OCI-LY7 (cell line): ENCODE data around the gene NFATC2IP. TPM values are rescaled to one million over a fixed set of nuclear protein-coding genes. Genes with fewer than 3 reads are reported as not detected.

Experiments used
- BruUV-seq: library from RNA; stranded (reverse); fragments of 400-500 nt; replicated peaks from 2 replicates; lab custom pipeline; 2021; lab: Mats Ljungman, UMichigan
- CTCF ChIA-PET: fragments of 300-600 bp; sonication (Branson Sonifier 250); formaldehyde crosslinking; loops from one replicate; lab custom pipeline; 2022; ENCODE audit warnings: antibody characterized with exemption; ENCODE audit not compliant: unreplicated experiment; lab: Charles Lee
- POLR2A ChIA-PET: fragments of 300-600 bp; sonication (Branson Sonifier 250); formaldehyde crosslinking; loops from one replicate; lab custom pipeline; 2022; ENCODE audit warnings: antibody characterized with exemption; lab: Charles Lee
- DNase-seq: peaks from one replicate; pipeline ENCODE4 v3.0.0-alpha.2; 2015; ENCODE audit warnings: low spot score
- H2AFZ ChIP-seq: fragments of 200-600 bp; sonication (generic), shearing (Covaris generic); 2 replicates; pipeline ENCODE4 v1.6.1; 2014; ENCODE audit warnings: mild to moderate bottlenecking, antibody characterized with exemption, low read length, moderate library complexity
- H3K27ac ChIP-seq: fragments of 200-600 bp; sonication (generic); 2 replicates; pipeline ENCODE4 v1.5.1; 2014; ENCODE audit warnings: mixed run types, low read depth, mild to moderate bottlenecking, moderate library complexity, low read length, inconsistent platforms; ENCODE audit not compliant: poor library complexity, severe bottlenecking
- H3K36me3 ChIP-seq: fragments of 200-600 bp; sonication (generic); 2 replicates; pipeline ENCODE4 v1.6.1; 2014; ENCODE audit warnings: mild to moderate bottlenecking, antibody characterized with exemption, low read length, moderate library complexity, mixed read lengths; ENCODE audit not compliant: insufficient read depth
- H3K4me1 ChIP-seq: fragments of 200-600 bp; sonication (generic); 2 replicates; pipeline ENCODE4 v1.5.1; 2014; ENCODE audit warnings: mild to moderate bottlenecking, low read length; ENCODE audit not compliant: insufficient read depth, poor library complexity, severe bottlenecking
- H3K4me2 ChIP-seq: fragments of 200-600 bp; sonication (generic); 2 replicates; pipeline ENCODE4 v1.6.1; 2014; ENCODE audit warnings: mild to moderate bottlenecking, low read length
- H3K4me3 ChIP-seq: fragments of 200-600 bp; sonication (generic); 2 replicates; pipeline ENCODE4 v1.5.1; 2014; ENCODE audit warnings: mild to moderate bottlenecking, low read depth, low read length; ENCODE audit not compliant: poor library complexity, severe bottlenecking
- H3K79me2 ChIP-seq: fragments of 200-600 bp; sonication (generic); 2 replicates; pipeline ENCODE4 v1.6.1; 2016; ENCODE audit warnings: low read depth, mild to moderate bottlenecking, low read length, moderate library complexity, mixed read lengths; ENCODE audit not compliant: insufficient read depth
- H3K9me2 ChIP-seq: fragments of 200-600 bp; sonication (generic); 2 replicates; pipeline ENCODE4 v1.6.1; 2016; ENCODE audit warnings: mild to moderate bottlenecking, low read length, mixed read lengths; ENCODE audit not compliant: insufficient read depth
- H3K9me3 ChIP-seq: fragments of 200-600 bp; sonication (generic); 2 replicates; pipeline ENCODE4 v1.6.1; 2014; ENCODE audit warnings: mild to moderate bottlenecking, mixed run types, low read length, mixed read lengths
- H4K20me1 ChIP-seq: fragments of 200-600 bp; sonication (generic); 2 replicates; pipeline ENCODE4 v1.6.1; 2014; ENCODE audit warnings: mild to moderate bottlenecking, antibody characterized with exemption, low read length, moderate library complexity, mixed read lengths; ENCODE audit not compliant: insufficient read depth
- EZH2phosphoT487 ChIP-seq: fragments of 200-600 bp; sonication (generic); IDR thresholded peaks from 2 replicates; pipeline ENCODE4 v1.6.1; 2018; ENCODE audit warnings: low read depth, borderline replicate concordance, mild to moderate bottlenecking, mixed run types, antibody characterized with exemption, low read length, moderate library complexity, mixed read lengths
- intact Hi-C: fragments of 100-400 bp; cut with micrococcal nuclease; formaldehyde crosslinking; loops from one replicate; pipeline ENCODE4 v1.10.0; 2022; ENCODE audit not compliant: unreplicated experiment
- total RNA-seq, 2 experiments: library from RNA; depleted of rRNA in 1 of 2; stranded (reverse); fragments of >200 nt in 1 of 2; shearing (Covaris generic) in 1 of 2; gene quantifications; 2 replicates each; pipeline ENCODE4 v1.2.3, GENCODE V29; 2014 to 2022
- TF ChIP-seq, protein P1 (sequence below): fragments of 200-600 bp; sonication (generic); conservative IDR thresholded peaks from 2 replicates; pipeline ENCODE4 v1.5.1; 2014; ENCODE audit warnings: mild to moderate bottlenecking, antibody characterized with exemption, low read length, moderate library complexity, mixed read lengths

Gene NFATC2IP
- total RNA-seq, 2 experiments from 2014 or later: 73.0 to 114 TPM

DNA sequence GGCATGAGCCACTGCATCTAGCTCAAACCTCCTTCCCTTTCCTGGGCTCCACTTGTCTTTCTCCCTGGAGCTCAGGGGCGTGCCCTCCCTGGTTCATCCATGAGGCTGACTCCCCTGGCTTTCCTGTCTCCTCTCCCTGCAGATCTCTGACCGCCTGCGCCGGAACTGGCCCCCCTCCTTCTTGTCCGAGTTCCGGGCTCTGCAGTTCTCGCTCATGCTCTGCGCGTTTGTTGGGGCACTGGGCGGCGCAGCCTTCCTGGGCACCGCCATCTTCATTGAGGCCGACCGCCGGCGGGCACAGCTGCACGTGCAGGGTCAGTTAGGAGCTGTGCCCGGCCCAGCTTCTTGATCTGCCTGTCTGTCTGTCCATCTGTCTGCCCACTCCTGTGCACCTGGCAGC, 32.9 kb downstream of the NFATC2IP start:
- BruUV-seq: no TSS peak
- intact Hi-C loops: no loop called here
- no peak overlapping the region for H3K4me3 ChIP-seq
- peaks cover 27% of the 10 kb centered on the region for H3K36me3 ChIP-seq
- no peak overlapping the region for H3K27ac ChIP-seq
- POLR2A ChIA-PET: interaction anchor here (0.6 kb wide), 1 partner anchor 172 kb away, joined by 4 read pairs; no protein-coding TSS in a partner anchor
- DNase-seq: no peak
- peaks cover 10% of the 10 kb centered on the region for H3K9me3 ChIP-seq
- H3K4me2 ChIP-seq: no peak overlapping the region
- peaks cover 17% of the 10 kb centered on the region for H3K4me1 ChIP-seq
- H3K9me2 ChIP-seq: no peaks in the 10 kb centered on the region
- no peaks in the 10 kb centered on the region for H3K79me2 ChIP-seq
- no peak overlapping the region for H2AFZ ChIP-seq
- TF ChIP-seq, protein P1, sequence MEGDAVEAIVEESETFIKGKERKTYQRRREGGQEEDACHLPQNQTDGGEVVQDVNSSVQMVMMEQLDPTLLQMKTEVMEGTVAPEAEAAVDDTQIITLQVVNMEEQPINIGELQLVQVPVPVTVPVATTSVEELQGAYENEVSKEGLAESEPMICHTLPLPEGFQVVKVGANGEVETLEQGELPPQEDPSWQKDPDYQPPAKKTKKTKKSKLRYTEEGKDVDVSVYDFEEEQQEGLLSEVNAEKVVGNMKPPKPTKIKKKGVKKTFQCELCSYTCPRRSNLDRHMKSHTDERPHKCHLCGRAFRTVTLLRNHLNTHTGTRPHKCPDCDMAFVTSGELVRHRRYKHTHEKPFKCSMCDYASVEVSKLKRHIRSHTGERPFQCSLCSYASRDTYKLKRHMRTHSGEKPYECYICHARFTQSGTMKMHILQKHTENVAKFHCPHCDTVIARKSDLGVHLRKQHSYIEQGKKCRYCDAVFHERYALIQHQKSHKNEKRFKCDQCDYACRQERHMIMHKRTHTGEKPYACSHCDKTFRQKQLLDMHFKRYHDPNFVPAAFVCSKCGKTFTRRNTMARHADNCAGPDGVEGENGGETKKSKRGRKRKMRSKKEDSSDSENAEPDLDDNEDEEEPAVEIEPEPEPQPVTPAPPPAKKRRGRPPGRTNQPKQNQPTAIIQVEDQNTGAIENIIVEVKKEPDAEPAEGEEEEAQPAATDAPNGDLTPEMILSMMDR: no peak
- no peak for TF ChIP-seq EZH2phosphoT487
- H4K20me1 ChIP-seq: no peaks in the 10 kb centered on the region
- CTCF ChIA-PET: interaction anchor here (1.5 kb wide), 1 partner anchor 10 kb away, joined by 4 read pairs; the partner anchor contains the start of gene SPNS1

DNA sequence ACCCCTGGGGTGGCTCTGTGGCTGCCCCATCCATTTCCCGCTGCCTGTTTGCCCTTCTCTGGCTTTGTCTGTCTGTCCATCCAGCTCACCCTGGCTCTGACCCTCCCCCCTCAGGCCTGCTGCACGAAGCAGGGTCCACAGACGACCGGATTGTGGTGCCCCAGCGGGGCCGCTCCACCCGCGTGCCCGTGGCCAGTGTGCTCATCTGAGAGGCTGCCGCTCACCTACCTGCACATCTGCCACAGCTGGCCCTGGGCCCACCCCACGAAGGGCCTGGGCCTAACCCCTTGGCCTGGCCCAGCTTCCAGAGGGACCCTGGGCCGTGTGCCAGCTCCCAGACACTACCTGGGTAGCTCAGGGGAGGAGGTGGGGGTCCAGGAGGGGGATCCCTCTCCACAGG, 33.4 kb downstream of the NFATC2IP start:
- H3K9me2 ChIP-seq: no peaks in the 10 kb centered on the region
- intact Hi-C loops: no loop called here
- no peaks in the 10 kb centered on the region for H4K20me1 ChIP-seq
- peak overlapping the region; percentile 51 for H3K27ac ChIP-seq
- H3K36me3 ChIP-seq: peaks cover 27% of the 10 kb centered on the region
- H3K4me3 ChIP-seq: no peak overlapping the region
- H3K9me3 ChIP-seq: peaks cover 10% of the 10 kb centered on the region
- no peak for DNase-seq
- TSS peak; percentile 20 for BruUV-seq
- H2AFZ ChIP-seq: no peak overlapping the region
- peak overlapping the region; percentile 81 for H3K4me2 ChIP-seq
- H3K79me2 ChIP-seq: no peaks in the 10 kb centered on the region
- ChIA-PET CTCF (interaction anchor here (1.5 kb wide), 1 partner anchor 10 kb away, joined by 4 read pairs; the partner anchor contains the start of gene SPNS1), POLR2A (interaction anchor here (0.6 to 1.4 kb wide), 2 partner anchors 10 to 171 kb away, joined by 4 to 6 read pairs; no protein-coding TSS in a partner anchor)
- H3K4me1 ChIP-seq: peaks cover 17% of the 10 kb centered on the region
- no peak for TF ChIP-seq EZH2phosphoT487
- TF ChIP-seq, protein P1: no peak

DNA sequence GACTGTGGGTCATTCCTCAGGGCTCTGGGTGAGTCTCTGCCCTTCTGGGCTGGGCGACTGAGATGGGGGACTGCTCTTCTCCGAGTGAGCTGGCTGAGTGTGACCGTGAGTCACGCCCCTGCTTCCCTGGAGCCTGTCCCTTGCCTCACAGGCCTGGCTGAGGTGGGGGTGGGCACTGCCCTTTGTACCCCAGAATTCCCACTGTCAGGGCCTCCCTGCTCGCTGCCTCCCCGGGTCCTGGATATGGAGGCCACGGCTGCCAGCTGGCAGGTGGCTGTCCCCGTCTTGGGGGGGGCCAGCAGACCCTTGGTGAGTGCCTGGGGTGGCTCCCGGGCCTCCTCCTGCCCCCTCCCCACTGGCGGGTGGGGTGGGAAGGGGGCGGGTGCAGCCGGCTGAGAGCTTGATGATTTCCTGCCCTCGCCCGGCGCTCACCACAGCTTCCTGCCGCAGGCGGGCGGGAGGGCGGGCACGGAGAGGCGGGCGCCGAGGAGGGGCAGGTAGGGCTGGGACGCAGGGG, 33.9 kb downstream of the NFATC2IP start, which contains the start of gene LAT:
TSS of gene LAT (plus strand) at position 434 of the 517 bp plus-strand sequence. CDS start 366 bp downstream, outside the sequence.
- H3K9me2 ChIP-seq: no peaks in the 10 kb centered on the region
- H3K4me2 ChIP-seq: peak within 1 kb of the TSS; percentile 81
- no peak for TF ChIP-seq EZH2phosphoT487
- TF ChIP-seq, protein P1: no peak
- no peaks in the 10 kb centered on the region for H4K20me1 ChIP-seq
- peaks cover 27% of the 10 kb centered on the region for H3K36me3 ChIP-seq
- ChIA-PET CTCF (interaction anchor here (0.6 to 1.1 kb wide), 4 partner anchors 9 to 670 kb away, joined by 3 to 4 read pairs (median 4); partner anchors contain the start of gene SPNS1), POLR2A (interaction anchor here (0.6 to 1.4 kb wide), 4 partner anchors 11 to 1080 kb away, joined by 3 to 6 read pairs (median 4); no protein-coding TSS in a partner anchor)
- no peaks in the 10 kb centered on the region for H3K79me2 ChIP-seq
- peak within 1 kb of the TSS; percentile 56; the same call in 1 of the 2 replicates for H2AFZ ChIP-seq
- DNase-seq: peak; percentile 79
- H3K27ac ChIP-seq: peak within 1 kb of the TSS; percentile 51
- peaks cover 10% of the 10 kb centered on the region for H3K9me3 ChIP-seq
- intact Hi-C loops: no loop called here
- peaks cover 17% of the 10 kb centered on the region for H3K4me1 ChIP-seq
- BruUV-seq: no TSS peak
- peak within 1 kb of the TSS; percentile 68 for H3K4me3 ChIP-seq
